Measurements from ENCODE around the gene POLN. TPM values are rescaled to one million over a fixed set of nuclear protein-coding genes. Genes with fewer than 3 reads are reported as not detected.
"Not testable (repeated sequence)": the region's sequence is repeated elsewhere in the genome, so short reads cannot be mapped to it uniquely, and the experiment has no call there.

The POLN gene
- total RNA-seq, 1 experiment from 2014 or later: 1.3 TPM

DNA sequence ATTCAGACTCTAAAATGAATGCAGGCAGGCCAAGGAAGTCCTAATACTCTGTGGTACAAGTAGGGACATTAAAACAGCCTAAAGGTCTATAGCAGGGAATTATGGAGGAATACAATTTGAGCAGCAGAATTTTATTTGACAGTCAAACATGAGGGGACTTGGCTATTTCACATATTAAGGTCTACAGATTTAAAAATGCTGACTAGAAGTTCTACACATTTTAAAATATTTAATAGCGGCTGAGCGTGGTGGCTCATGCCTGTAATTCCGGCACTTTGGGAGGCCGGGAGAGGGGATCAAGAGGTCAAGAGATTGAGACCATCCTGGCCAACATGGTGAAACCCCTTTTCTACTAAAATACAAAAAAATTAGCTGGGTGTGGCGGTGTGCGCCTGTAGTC, 10.8 kb downstream of the POLN start:
- no peak overlapping the region for H3K4me2 ChIP-seq
- H4K20me1 ChIP-seq (ENCODE audit: insufficient read depth): peaks cover 4% of the 10 kb centered on the region; the same call in 1 of the 2 replicates
- no peak overlapping the region for H3K27ac ChIP-seq
- H3K4me3 ChIP-seq: no peak overlapping the region
- H3K4me1 ChIP-seq (replicated peaks; ENCODE audit: insufficient read depth): no peaks in the 10 kb centered on the region
- no peak for DNase-seq
- peaks cover 5% of the 10 kb centered on the region; the same call in 1 of the 2 replicates for H3K79me2 ChIP-seq (ENCODE audit: low read depth)
- ChIA-PET CTCF (no interaction called here), POLR2A (ENCODE audit: unreplicated experiment) (no interaction called here)
- peaks cover 8% of the 10 kb centered on the region; the same call in 1 of the 2 replicates for H3F3A ChIP-seq (ENCODE audit: insufficient read depth, low read depth)
- intact Hi-C loops (cut with micrococcal nuclease; ENCODE audit: unreplicated experiment): no loop called here
- BruUV-seq (replicated peaks): no TSS peak
- H3K9me3 ChIP-seq (ENCODE audit: insufficient read depth, low read depth): no peaks in the 10 kb centered on the region
- peaks cover 14% of the 10 kb centered on the region; the same call in 1 of the 2 replicates for H3K36me3 ChIP-seq (ENCODE audit: low read depth)
- TF ChIP-seq, protein P1, sequence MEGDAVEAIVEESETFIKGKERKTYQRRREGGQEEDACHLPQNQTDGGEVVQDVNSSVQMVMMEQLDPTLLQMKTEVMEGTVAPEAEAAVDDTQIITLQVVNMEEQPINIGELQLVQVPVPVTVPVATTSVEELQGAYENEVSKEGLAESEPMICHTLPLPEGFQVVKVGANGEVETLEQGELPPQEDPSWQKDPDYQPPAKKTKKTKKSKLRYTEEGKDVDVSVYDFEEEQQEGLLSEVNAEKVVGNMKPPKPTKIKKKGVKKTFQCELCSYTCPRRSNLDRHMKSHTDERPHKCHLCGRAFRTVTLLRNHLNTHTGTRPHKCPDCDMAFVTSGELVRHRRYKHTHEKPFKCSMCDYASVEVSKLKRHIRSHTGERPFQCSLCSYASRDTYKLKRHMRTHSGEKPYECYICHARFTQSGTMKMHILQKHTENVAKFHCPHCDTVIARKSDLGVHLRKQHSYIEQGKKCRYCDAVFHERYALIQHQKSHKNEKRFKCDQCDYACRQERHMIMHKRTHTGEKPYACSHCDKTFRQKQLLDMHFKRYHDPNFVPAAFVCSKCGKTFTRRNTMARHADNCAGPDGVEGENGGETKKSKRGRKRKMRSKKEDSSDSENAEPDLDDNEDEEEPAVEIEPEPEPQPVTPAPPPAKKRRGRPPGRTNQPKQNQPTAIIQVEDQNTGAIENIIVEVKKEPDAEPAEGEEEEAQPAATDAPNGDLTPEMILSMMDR (conservative IDR thresholded peaks at IDR 0.05): no peak
- TF ChIP-seq EZH2 (IDR thresholded peaks at IDR 0.05; ENCODE audit: low read depth): no peak
- no peaks in the 10 kb centered on the region for H3K9me2 ChIP-seq (ENCODE audit: insufficient read depth)
- H3K27me3 ChIP-seq (ENCODE audit: insufficient read depth, low read depth): no peaks in the 10 kb centered on the region
- no peak overlapping the region for H2AFZ ChIP-seq

DNA sequence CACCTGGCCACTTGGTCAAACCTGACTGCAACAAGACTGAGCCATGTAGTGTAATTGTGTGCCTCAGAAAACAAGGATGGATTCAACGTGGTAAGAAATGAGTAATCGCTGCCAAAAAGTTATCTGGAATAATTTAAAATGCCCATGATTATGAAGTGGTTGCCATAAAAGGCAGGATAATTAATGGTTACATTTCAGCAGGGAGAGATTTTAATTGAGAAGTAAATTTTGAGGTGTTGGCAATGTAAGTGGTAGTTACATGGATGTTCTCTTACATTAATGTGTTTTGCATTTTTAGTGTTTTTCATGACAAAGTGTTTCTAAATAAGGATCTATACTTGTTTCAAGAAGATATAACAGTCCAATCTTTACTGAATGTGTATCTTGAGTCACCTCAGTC, 15.7 kb downstream of the POLN start:
- no peak for TF ChIP-seq EZH2 (IDR thresholded peaks at IDR 0.05; ENCODE audit: low read depth)
- TF ChIP-seq, protein P1 (conservative IDR thresholded peaks at IDR 0.05): no peak
- no peaks in the 10 kb centered on the region for H3K9me3 ChIP-seq (ENCODE audit: insufficient read depth, low read depth)
- DNase-seq: no peak
- intact Hi-C loops (cut with micrococcal nuclease; ENCODE audit: unreplicated experiment): no loop called here
- H2AFZ ChIP-seq: no peak overlapping the region
- no peaks in the 10 kb centered on the region for H3K9me2 ChIP-seq (ENCODE audit: insufficient read depth)
- no peaks in the 10 kb centered on the region for H3K79me2 ChIP-seq (ENCODE audit: low read depth)
- H3K4me1 ChIP-seq (replicated peaks; ENCODE audit: insufficient read depth): peaks cover 14% of the 10 kb centered on the region
- ChIA-PET POLR2A (ENCODE audit: unreplicated experiment) (no interaction called here), CTCF (interaction anchor here (0.5 kb wide), 1 partner anchor 455 kb away, joined by 4 read pairs; no protein-coding TSS in a partner anchor)
- H3F3A ChIP-seq (ENCODE audit: insufficient read depth, low read depth): peaks cover 15% of the 10 kb centered on the region; the same call in 1 of the 2 replicates
- H4K20me1 ChIP-seq (ENCODE audit: insufficient read depth): no peaks in the 10 kb centered on the region
- no peak overlapping the region for H3K4me3 ChIP-seq
- no peaks in the 10 kb centered on the region for H3K27me3 ChIP-seq (ENCODE audit: insufficient read depth, low read depth)
- H3K27ac ChIP-seq: no peak overlapping the region
- BruUV-seq (replicated peaks): no TSS peak
- no peaks in the 10 kb centered on the region for H3K36me3 ChIP-seq (ENCODE audit: low read depth)
- H3K4me2 ChIP-seq: no peak overlapping the region

DNA sequence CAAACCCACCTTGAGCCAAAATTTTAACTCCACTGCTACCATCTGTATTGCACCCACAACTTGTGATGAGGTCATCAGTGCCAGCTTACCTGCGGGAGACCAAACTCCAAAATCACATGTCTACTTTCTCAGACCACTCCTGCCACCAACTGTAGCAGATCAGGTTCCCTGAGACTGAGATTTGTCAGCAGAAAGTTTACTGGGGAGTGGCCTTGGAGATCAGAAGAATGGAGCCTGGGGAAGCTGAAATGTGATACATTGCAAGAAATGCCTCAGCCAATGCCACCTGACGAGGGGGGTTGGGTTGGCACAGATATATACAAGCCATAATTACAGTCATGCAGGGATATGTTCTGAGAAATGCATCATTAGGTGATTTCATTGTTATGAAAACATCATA, 19.1 kb downstream of the POLN start:
- ChIA-PET POLR2A (ENCODE audit: unreplicated experiment) (interaction anchor here (0.5 to 0.6 kb wide), 4 partner anchors 39 to 361 kb away, joined by 3 to 12 read pairs (median 6); no protein-coding TSS in a partner anchor), CTCF (interaction anchor here (0.5 kb wide), 1 partner anchor 220 kb away, joined by 5 read pairs; no protein-coding TSS in a partner anchor)
- Histone ChIP-seq H3K9me2 (ENCODE audit: insufficient read depth) (no peaks in the 10 kb centered on the region), H3K79me2 (ENCODE audit: low read depth) (no peaks in the 10 kb centered on the region), H3K4me1 (replicated peaks; ENCODE audit: insufficient read depth) (peaks cover 14% of the 10 kb centered on the region), H3K4me2 (0 out of 2 replicates have a peak overlapping the region, but pooled peaks have one; percentile 10), H4K20me1 (ENCODE audit: insufficient read depth) (no peaks in the 10 kb centered on the region; the same call in 1 of the 2 replicates), H3K27ac (no peak overlapping the region), H3K4me3 (no peak overlapping the region), H3F3A (ENCODE audit: insufficient read depth, low read depth) (peaks cover 15% of the 10 kb centered on the region; the same call in 1 of the 2 replicates), H3K36me3 (ENCODE audit: low read depth) (no peaks in the 10 kb centered on the region), H3K27me3 (ENCODE audit: insufficient read depth, low read depth) (no peaks in the 10 kb centered on the region), H3K9me3 (ENCODE audit: insufficient read depth, low read depth) (no peaks in the 10 kb centered on the region), H2AFZ (no peak overlapping the region)
- intact Hi-C loops (cut with micrococcal nuclease; ENCODE audit: unreplicated experiment): loop anchor here (2.0 kb wide), 1 partner anchor 246 kb away; the partner anchor contains the start of gene RNF4
- DNase-seq: peak; percentile 64 to 82
- no peak for TF ChIP-seq EZH2 (IDR thresholded peaks at IDR 0.05; ENCODE audit: low read depth)
- TF ChIP-seq, protein P1 (conservative IDR thresholded peaks at IDR 0.05): no peak
- BruUV-seq (replicated peaks): no TSS peak

DNA sequence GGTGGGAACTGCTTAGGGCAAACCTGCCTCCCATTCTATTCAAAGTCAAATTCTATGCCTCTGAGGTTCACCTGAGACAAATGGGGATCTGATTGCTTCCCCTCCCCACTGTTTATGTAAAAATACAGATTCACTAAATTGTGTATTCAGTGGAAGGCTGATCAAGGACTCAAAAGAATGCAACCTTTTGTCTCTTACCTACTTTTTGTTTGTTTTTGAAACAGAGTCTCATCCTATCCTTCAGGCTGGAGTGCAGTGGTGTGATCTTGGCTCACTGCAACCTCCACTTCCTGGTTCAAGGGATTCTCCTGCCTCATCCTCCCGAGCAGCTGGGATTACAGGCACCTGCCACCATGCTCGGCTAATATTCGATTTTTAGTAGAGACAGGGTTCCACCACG, 20.5 kb downstream of the POLN start:
- intact Hi-C loops (cut with micrococcal nuclease; ENCODE audit: unreplicated experiment): loop anchor here (2.0 kb wide), 1 partner anchor 817 kb away; no protein-coding TSS in a partner anchor
- BruUV-seq (replicated peaks); H4K20me1 ChIP-seq (ENCODE audit: insufficient read depth); H3K9me2 ChIP-seq (ENCODE audit: insufficient read depth); H3K4me2 ChIP-seq; H3K27ac ChIP-seq; H3K79me2 ChIP-seq (ENCODE audit: low read depth); H3K9me3 ChIP-seq (ENCODE audit: insufficient read depth, low read depth); H3K36me3 ChIP-seq (ENCODE audit: low read depth); H2AFZ ChIP-seq; H3K4me3 ChIP-seq; H3K27me3 ChIP-seq (ENCODE audit: insufficient read depth, low read depth); DNase-seq; CTCF ChIA-PET: not testable (repeated sequence)
- Histone ChIP-seq H3K4me1 (replicated peaks; ENCODE audit: insufficient read depth) (peaks cover 14% of the 10 kb centered on the region), H3F3A (ENCODE audit: insufficient read depth, low read depth) (peaks cover 15% of the 10 kb centered on the region; the same call in 1 of the 2 replicates)
- POLR2A ChIA-PET (ENCODE audit: unreplicated experiment): interaction anchor here (0.5 kb wide), 1 partner anchor 17 kb away, joined by 3 read pairs; no protein-coding TSS in a partner anchor

Measured in PC-9 (cell line).